Measurements from ENCODE around the gene CDH4. TPM values are rescaled to one million over a fixed set of nuclear protein-coding genes. Genes with fewer than 3 reads are reported as not detected.

CDH4 gene
- total RNA-seq, 1 donor from 2014 or later: not detected

GRCh38 chr20:61761453-61762166, 509.5 kb downstream of the CDH4 start:
- intact Hi-C loops (cut with DNase I): no loop called here
- TF ChIP-seq CTCF (IDR thresholded peaks at IDR 0.05): no peak

GRCh38 chr20:61762167-61762710, 510.2 kb downstream of the CDH4 start:
- DNase-seq (ENCODE audit: low spot score in 2 of 2): no peak
- TF ChIP-seq CTCF (IDR thresholded peaks at IDR 0.05): no peak
- Histone ChIP-seq H3K27ac (no peak overlapping the region), H3K27me3 (no peaks in the 10 kb centered on the region), H3K36me3 (no peaks in the 10 kb centered on the region), H3K4me1 (no peaks in the 10 kb centered on the region), H3K9me3 (no peaks in the 10 kb centered on the region), H3K4me3 (no peak overlapping the region)
- intact Hi-C loops (cut with DNase I): no loop called here

More at GRCh38 chr20:61761453-61762166, 509.5 kb downstream of the CDH4 start:
- Histone ChIP-seq H3K4me3 (no peak overlapping the region), H3K27me3 (no peaks in the 10 kb centered on the region), H3K27ac (no peak overlapping the region), H3K36me3 (no peaks in the 10 kb centered on the region), H3K9me3 (no peaks in the 10 kb centered on the region), H3K4me1 (no peaks in the 10 kb centered on the region)
- no peak for DNase-seq (ENCODE audit: low spot score in 2 of 2)

- TF ChIP-seq CTCF (IDR thresholded peaks at IDR 0.05): no peak
- Histone ChIP-seq H3K36me3 (no peaks in the 10 kb centered on the region), H3K27me3 (no peaks in the 10 kb centered on the region), H3K27ac (no peak overlapping the region), H3K9me3 (no peaks in the 10 kb centered on the region), H3K4me1 (no peaks in the 10 kb centered on the region), H3K4me3 (no peak overlapping the region)
- intact Hi-C loops (cut with DNase I): no loop called here
- DNase-seq (ENCODE audit: low spot score in 2 of 2): no peak
Measured at GRCh38 chr20:61762886-61763739, 511.1 kb downstream of the CDH4 start.

DNA sequence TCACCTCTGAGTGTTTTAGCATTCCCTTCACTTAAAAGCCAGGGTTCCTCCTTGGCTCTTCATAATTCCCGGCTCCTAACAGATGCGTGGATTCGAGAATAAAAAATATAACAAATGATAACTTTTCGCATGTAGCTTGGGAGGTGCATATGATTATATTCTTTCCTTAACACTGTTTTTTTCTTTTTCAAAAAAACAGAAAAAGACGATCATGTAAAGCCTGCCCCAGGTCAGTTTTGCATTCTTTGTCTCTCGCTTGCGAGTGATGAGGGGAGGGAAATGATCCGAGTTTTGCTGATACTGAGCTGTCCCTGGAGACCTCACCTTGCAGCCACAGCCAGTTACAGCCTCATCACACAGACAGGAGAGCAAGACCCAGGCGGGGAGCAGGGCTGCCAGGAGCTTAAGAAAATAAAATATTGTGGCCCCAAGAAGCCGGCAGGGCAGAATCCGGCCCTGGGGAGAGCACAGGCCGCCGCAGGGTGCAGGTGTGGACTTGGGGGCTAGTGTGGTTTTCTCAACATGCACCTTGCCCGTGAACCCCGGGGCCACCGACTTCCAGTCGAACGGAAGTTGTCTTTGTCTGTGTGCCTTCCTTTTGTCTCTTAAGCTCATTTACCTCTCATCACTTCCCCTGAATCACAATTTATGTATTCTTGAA, 511.8 kb downstream of the CDH4 start:
- no peak for DNase-seq (ENCODE audit: low spot score in 2 of 2)
- no peak for TF ChIP-seq CTCF (IDR thresholded peaks at IDR 0.05)
- intact Hi-C loops (cut with DNase I): no loop called here

DNA sequence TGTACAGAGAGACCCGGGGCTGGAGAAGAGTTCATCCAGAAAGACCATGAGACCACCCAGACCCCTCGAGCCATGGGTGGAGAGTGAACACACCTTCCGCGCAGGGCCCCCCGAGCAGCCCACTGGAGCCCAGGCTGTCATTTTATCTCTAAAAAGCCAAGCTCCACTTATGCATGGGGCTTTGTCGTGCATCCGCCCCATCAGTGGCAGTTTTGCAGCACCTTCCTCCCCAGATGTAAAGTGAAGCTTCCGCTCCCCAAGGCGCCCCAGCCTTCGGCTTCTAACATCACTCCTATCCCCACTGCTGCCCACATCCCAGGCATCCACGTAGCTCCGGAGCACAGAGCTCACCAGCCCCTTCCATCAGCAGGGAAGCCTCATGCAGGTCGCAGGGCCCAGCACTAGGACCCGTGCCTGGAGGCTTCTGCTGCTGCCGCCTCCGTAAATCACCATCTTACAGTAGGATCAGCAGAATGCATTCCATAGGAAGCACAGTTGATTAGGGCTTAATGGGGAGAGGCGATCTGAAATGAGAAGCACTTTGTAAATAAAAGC, 512.5 kb downstream of the CDH4 start:
- H3K27ac ChIP-seq: no peak overlapping the region
- no peaks in the 10 kb centered on the region for H3K9me3 ChIP-seq
- TF ChIP-seq CTCF (IDR thresholded peaks at IDR 0.05): no peak
- no peaks in the 10 kb centered on the region for H3K4me1 ChIP-seq
- no peak overlapping the region for H3K4me3 ChIP-seq
- no peaks in the 10 kb centered on the region for H3K27me3 ChIP-seq
- no peaks in the 10 kb centered on the region for H3K36me3 ChIP-seq
- intact Hi-C loops (cut with DNase I): no loop called here
- DNase-seq (ENCODE audit: low spot score in 2 of 2): no peak

More for the DNA sequence above, 511.8 kb downstream of the CDH4 start:
- Histone ChIP-seq H3K4me1 (no peaks in the 10 kb centered on the region), H3K9me3 (no peaks in the 10 kb centered on the region), H3K27ac (no peak overlapping the region), H3K4me3 (no peak overlapping the region), H3K36me3 (no peaks in the 10 kb centered on the region), H3K27me3 (no peaks in the 10 kb centered on the region)
